Measurements from ENCODE around the gene PTX4.

The PTX4 gene

GRCh38 chr16:1464894-1465566, 23.7 kb downstream of the PTX4 start:
- no peak for DNase-seq (ENCODE audit: low read depth in 2 of 3, low spot score in 2 of 3)

GRCh38 chr16:1464196-1464893, 24.4 kb downstream of the PTX4 start:
- DNase-seq (ENCODE audit: low read depth in 2 of 3, low spot score in 2 of 3): no peak

GRCh38 chr16:1461146-1461545, 27.6 kb downstream of the PTX4 start:
- DNase-seq (ENCODE audit: low read depth in 2 of 3, low spot score in 2 of 3): no peak

- DNase-seq (ENCODE audit: low read depth in 2 of 3, low spot score in 2 of 3): no peak
Measured at GRCh38 chr16:1460602-1461138, 28.1 kb downstream of the PTX4 start.

GRCh38 chr16:1459967-1460366, 28.8 kb downstream of the PTX4 start:
- DNase-seq (ENCODE audit: low read depth in 2 of 3, low spot score in 2 of 3): no peak

GRCh38 chr16:1458977-1459341, 29.8 kb downstream of the PTX4 start:
- DNase-seq (ENCODE audit: low read depth in 2 of 3, low spot score in 2 of 3): no peak

GRCh38 chr16:1458336-1458976, 30.3 kb downstream of the PTX4 start:
- DNase-seq (ENCODE audit: low read depth in 2 of 3, low spot score in 2 of 3): peak in 1 of 3 experiments; percentile 17

- DNase-seq (ENCODE audit: low read depth in 2 of 3, low spot score in 2 of 3): no peak
Measured at GRCh38 chr16:1457489-1458245, 31.1 kb downstream of the PTX4 start.

GRCh38 chr16:1456951-1457350, 31.8 kb downstream of the PTX4 start:
- no peak for DNase-seq (ENCODE audit: low read depth in 2 of 3, low spot score in 2 of 3)

GRCh38 chr16:1455190-1456171, 33.3 kb downstream of the PTX4 start:
- DNase-seq (ENCODE audit: low read depth in 2 of 3, low spot score in 2 of 3): no peak

- DNase-seq (ENCODE audit: low read depth in 2 of 3, low spot score in 2 of 3): no peak
Measured at GRCh38 chr16:1454561-1454960, 34.2 kb downstream of the PTX4 start.

- DNase-seq (ENCODE audit: low read depth in 2 of 3, low spot score in 2 of 3): no peak
Measured at GRCh38 chr16:1453316-1453715, 35.4 kb downstream of the PTX4 start.

- DNase-seq (ENCODE audit: low read depth in 2 of 3, low spot score in 2 of 3): no peak
Measured at GRCh38 chr16:1452530-1452929, 36.2 kb downstream of the PTX4 start.

GRCh38 chr16:1451702-1452392, 36.9 kb downstream of the PTX4 start:
- DNase-seq (ENCODE audit: low read depth in 2 of 3, low spot score in 2 of 3): no peak

GRCh38 chr16:1450841-1451240, 37.9 kb downstream of the PTX4 start:
- no peak for DNase-seq (ENCODE audit: low read depth in 2 of 3, low spot score in 2 of 3)

- DNase-seq (ENCODE audit: low read depth in 2 of 3, low spot score in 2 of 3): no peak
Measured at GRCh38 chr16:1450218-1450617, 38.5 kb downstream of the PTX4 start.

GRCh38 chr16:1449201-1449788, 39.4 kb downstream of the PTX4 start:
- no peak for DNase-seq (ENCODE audit: low read depth in 2 of 3, low spot score in 2 of 3)

GRCh38 chr16:1448536-1449116, 40.1 kb downstream of the PTX4 start:
- no peak for DNase-seq (ENCODE audit: low read depth in 2 of 3, low spot score in 2 of 3)

GRCh38 chr16:1447965-1448364, 40.8 kb downstream of the PTX4 start:
- no peak for DNase-seq (ENCODE audit: low read depth in 2 of 3, low spot score in 2 of 3)
